Stimulated activated CD4-positive, alpha-beta T cell treated with anti-CD3 and anti-CD28 coated beads, Interleukin-12 subunit alpha, Interleukin-12 subunit beta, amount 100 ng/mL, for 48 hours (primary cell): ENCODE measurements around the gene PPIF.

Experiments used
- DNase-seq, 3 donors: peaks; one replicate each; pipeline ENCODE4 v3.0.0-alpha.2; 2020; ENCODE audit warnings: low read depth in 2 of 3, low spot score in 1 of 3

PPIF gene

DNA sequence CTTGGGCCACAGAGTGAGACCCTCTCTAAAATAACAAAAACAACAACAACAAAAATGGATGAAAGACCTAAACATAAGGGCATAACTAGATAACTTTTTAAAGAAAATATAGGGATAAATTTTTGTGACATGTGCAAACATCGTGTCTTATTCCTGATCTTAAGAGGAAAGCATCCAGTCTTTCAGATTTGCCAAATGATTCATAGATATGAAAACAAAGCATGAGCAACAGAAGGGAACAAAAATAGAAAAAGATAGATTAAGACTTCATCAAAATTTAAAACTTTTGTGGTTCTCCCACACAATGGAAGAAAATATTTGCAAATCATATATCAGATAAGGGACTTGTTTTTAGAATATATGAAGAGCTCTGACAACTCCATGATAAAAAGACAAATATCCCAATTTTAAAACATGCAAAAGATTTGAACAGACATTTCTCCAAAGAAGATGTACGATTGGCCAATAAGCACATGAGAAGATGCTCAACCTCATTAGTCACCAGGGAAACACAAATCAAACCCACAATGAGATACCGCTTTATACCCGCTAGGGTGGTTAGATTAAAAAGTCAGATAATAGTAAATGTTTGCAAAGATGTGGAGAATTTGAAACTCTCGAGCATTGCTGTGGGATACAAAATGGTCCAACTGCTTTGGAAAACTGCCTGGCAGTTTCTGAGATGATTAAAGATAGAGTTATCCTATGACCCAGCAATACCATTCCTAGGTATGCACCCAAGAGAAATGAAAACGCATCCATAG lies 20.3 kb downstream of the PPIF start:
- no peak for DNase-seq

DNA sequence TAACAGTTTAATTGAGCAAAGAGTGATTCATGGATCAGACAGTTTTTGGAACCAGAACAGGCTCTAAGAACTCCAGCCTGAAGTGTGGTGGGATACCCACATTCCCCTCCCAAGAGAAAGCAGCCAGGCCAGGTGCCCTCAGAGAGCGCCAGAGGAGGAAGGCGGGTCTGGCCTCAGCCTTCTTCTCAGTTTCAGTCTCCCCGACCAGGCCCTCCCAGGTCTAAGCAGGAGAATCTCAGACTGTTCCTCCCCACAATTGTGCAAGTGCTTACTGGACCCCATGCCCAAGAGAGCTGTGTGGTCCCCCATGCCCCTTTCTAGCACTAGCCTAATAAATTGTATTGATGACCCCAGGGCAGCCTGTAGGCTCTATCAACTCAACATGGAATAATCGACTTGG lies 25.6 kb downstream of the PPIF start:
- DNase-seq = no peak

DNA sequence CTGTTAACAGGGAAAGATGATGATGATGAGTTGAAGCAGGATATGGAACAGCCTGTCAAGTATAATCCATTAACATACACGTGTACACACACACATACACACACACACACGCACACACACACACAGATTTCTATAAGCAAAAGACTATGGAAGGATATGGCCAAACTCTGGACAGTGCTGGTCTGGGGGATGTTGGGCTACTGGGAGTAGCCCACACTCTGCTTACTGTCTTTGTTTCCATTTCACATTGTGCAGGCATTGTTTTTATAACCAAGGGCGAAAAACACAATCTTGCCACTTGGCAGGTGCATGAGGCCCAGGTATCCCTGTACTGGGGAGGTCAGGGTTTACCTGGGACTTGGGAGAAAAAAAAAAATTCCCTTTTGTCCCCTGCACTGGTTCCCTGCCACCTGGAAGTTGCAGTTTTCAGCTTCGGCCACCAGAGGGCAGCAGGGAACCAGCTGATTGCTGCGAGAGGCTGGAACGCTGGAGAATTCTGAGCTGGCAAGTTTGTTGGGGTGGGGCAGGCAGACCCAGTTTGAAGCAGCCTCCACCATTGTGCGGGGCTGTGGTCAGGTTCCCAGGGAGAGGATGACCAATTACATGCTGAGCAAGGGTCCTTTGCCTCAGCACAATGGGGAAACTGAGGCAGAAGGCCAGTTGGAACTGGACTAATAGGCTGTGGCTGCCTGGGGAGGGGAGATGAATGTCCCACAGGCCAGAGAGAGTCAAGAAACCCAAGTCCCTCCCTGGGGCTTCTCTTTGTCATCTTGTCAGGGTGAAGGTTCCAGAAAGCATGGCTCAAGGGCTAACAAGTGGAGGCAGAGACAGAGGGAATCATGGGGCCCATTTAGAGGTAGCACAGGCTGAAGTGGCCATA lies 27.3 kb downstream of the PPIF start:
- DNase-seq = peak; percentile 62 to 80 (median 67)

DNA sequence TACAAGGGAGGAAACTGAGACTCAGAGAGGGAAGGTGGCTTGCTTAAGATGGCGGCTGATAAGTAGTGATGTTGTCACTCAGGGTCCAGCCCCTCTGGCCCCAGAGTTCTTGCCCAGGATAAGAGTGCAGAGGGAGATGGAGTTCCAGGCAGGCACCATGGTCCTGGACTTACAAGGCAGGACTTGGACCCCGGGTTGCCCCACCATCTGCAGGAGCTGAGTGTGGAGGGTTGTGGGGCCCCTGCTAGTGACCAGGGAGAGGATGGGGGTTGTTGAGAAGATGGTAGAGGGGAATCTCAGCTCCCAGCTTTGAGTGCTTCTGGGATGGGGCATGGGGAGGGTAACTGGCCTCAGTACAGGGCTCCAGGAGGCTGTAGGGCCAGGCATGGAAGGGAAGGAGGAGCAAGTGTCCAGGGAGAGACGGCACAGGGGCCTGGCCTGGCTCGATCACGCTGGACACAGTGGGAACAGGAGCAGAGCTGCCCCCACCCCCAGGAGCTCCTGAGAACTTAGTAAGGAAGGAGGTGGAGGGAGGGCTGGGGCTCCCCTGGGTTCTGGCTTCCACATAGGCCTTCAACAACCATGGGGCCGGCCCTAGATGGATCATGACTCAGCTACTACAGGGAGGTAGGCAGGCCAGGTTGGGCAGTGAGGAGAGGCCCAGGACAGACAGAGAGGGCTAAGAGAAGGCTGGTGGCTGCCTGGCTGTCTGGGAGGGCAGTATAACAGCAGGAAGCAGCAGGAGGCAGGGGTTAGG lies 28.2 kb downstream of the PPIF start:
- DNase-seq = no peak

DNA sequence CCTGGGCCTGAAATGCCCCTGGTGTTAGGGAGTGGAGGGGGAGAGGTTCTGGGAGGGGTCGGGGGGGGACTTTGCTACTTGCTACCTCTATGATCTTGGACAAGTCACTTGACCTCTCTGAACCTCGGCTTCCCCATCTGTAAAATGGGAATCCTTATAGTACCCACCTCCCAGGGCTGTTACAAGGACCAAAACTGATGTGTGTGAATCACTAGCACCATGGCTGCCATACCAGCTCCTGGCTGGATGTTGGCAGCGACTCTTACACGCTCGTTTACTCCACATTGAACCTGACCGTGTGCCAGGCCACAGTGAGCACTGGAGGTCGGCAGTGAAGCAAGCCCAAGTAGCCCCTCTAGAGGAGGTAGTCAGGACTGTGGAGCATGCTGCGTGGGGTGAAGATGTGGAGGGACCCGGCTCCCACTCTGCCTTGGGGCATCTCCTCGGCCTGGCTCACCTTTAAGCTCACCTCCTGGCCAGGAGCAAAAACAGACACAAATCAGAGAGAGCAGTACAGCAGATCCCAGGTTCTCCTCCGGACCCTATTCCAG lies 28.9 kb downstream of the PPIF start:
- no peak for DNase-seq

DNA sequence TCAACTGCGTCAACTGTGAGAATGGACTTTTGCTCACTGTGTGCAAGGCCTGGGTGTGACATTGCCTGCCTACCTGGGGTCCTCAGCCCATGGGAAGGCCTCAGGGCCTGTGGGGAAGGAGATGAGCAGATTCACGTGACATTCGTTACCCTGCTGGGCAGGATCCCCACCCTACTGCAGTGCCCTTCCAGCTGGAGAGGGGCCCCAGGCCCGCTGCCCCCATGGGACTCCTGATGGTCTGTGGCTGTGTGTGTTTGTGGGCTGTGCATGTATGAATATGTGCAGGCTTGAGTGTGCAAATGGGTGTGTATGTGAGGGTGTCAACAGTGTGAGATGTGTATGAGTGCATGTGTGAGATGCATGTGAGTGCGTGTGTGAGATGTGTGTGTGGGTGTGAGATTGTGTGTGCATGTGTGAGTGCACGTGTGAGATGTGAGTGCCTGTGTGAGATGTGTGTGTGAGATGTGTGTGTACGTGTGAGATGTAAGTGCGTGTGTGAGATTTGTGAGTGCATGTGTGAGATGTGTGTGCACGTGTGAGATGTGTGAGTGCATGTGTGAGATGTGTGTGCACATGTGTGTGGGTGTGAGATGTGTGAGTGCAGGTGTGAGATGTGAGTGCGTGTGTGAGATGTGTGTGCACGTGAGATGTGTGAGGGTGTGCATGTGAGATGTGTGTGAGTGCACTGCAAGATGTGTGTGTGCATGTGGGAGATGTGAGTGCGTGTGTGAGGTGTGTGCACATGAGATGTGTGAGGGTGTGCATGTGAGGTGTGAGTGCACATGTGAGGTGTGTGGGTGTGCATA lies 29.7 kb downstream of the PPIF start:
- DNase-seq = no peak

DNA sequence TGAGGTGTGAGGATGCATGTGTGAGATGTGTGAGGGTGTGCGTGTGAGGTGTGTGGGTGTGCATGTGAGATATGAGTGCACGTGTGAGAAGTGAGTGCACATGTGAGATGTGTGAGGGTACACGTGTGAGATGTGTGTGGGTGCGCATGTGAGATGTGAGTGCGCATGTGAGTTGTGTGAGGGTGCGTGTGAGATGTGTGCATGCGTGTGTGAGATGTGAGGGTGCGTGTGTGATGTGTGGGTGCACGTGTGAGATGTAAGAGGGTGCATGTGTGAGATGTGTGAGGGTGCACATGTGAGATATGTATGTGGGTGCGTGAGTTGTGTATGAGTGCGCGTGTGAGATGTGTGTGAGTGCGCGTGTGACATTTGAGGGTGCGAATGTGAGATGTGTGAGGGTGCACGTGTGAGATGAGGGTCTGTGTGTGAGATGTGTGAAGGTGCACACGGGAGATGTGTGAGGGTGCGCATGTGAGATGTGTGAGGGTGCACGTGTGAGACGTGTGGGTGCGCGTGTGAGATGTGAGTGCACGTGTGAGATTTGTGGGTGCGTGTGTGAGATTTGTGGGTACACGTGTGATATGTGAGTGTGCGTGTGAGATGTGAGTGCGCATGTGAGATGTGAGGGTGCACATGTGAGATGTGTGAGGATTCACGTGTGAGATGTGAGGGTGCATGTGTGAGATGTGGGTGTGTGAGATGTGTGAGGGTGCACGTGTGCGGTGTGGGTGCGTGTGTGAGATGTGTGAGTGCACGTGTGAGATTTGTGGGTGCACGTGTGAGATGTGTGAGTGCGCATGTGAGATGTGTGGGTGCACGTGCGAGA lies 30.5 kb downstream of the PPIF start:
- no peak for DNase-seq

DNA sequence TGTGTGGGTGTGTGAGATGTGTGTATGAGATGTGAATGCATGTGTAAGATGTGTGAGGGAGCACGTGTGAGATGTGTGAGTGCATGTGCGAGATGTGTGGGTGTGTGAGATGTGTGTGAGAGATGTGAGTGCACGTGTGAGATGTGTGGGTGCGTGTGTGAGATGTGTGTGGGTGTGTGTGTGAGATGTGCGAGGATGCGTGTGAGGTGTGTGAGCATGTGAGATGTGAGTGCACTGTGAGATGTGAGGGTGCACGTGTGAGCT lies 31.0 kb downstream of the PPIF start:
- DNase-seq = no peak

DNA sequence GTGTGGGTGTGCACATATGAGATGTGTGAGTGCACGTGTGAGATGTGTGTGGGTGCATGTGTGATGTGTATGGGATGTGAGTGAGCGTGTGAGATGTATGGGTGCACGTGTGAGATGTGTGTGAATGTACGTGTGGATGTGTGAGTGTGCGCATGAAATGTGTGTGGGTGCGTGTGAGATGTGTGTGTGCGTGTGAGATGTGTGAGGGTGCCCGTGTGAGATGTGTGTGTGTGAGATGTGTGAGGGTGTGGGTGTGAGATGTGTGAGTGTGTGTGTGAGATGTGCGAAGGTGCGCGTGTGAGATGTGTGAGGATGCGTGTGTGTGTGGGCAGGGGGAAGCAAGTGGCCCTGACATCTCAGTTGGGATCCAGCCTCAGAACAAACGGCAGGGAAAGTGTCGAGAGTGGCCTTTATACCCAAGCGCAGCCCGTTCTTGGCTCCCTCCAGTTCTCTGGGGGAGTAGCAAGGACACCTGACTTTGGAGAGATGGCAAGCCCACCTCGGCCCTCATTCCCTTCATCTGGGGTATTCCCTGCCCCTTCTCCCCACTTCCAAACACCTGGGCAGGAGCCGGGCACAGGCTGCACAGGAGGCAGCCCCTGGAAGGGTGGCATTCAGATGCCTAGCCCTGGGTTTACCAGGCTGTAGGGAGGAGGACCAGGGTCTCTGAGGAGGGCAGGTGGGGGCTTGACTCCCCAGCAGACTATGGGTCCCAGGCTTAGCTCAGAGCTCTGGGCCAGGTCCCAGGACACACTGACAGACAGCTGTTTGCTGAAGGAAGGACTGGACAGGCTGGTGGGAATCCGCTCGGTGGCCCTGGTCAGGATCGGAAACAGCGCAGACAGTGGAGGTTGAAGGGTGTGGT lies 31.6 kb downstream of the PPIF start:
- no peak for DNase-seq

DNA sequence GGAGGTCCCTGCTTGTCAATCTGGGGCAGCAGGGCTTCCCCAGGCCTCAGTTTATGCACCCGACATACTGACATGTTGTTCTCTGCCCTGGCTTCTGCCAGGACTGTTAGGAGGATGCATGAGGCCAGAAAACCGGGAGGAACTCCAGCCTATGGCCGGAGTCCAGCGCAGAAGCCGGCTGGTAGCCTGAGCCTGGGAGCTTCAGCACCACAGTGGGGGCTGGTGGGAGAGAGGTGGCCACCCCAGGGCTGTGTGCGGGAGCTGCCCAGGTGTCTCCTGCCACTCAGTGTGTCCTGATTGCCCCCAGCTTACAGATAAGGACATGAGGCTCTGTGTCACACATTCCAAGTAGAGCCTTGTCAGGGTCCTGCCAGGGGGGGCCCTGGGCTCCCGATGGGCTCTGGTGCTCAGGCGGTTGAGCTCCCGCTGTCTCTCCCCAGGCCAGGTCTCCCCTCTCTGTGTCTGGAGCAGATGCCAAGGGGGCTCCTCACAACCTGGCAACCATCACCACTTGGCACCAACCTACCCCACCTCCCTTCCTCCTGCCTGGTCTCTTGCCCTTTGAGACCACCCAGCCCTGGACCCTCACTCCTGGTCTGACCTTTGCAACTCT lies 32.3 kb downstream of the PPIF start:
- DNase-seq = no peak

DNA sequence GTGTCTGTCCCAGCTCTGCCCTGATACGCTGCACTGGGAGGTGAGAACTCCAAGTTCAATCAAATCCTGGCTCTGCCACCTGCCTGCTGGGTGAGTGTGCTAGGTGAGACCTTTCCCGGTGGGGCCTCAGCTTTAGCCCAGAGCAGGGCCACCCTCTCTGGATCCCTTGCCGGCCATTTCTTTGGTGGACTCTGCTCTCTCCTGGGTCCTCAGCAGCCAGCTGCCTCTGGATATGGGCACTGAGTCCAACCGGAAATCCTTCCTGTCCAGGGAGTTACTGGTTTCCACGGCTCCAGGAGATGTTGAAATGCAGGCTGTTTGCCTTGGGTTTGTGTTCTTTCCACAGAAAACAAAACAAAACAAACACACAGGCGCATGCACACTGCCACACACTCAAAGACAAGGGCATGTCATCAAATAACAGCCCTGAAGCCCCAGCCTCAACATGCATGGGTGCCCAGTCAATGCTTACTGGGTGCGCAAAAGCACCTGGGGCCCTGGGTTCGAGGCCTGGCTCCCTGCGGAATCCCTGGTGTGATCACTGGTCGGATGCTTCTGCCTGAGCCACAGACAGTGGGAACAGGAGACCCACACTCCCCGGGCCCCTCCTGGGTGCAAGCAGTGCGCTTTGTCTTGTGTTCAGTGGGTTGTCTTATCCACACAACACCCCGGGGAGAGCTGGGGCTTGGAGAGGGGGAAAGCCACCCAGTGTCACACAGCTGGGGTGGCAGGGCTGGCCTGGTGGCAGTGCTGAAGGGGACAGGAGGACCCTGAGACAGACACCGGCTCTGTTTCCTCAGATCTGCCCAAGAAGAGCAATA lies 33.1 kb downstream of the PPIF start:
- no peak for DNase-seq

DNA sequence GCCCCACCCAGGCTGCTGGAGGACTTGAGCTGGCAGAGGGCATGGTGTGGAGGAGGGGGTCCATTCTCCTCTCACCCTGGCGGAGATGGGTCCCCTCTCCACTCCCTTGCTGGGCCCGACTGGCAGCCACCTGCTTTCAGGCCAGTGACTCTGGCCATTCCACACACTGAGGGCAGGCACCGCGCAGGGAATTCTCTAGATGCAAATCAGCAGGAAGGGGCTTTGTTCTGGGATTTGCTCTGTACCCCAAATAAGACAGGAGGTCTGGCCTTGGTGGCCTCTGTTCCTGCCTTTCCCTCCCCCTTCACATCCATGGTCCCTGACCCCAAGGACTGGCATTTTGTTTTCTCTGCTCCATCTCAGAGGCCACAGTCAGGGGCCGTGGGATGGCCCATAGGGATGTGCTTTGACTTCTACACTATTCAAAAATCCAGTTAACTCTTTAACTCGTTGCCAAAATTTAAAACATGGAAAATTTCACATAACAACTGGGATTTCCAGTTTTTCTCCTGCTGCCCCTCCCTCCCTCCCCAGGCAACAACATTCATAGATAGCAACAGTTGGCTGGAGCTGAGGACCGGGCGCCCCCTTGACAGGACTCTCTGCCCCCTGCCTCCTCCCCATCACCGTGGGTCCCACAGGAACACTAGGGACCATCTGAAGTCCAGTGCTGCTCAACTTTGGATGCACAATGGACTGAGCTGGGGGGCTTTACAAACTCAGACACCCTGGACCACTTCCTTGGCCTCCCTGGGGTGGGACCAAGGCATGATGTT lies 33.9 kb downstream of the PPIF start:
- no peak for DNase-seq

DNA sequence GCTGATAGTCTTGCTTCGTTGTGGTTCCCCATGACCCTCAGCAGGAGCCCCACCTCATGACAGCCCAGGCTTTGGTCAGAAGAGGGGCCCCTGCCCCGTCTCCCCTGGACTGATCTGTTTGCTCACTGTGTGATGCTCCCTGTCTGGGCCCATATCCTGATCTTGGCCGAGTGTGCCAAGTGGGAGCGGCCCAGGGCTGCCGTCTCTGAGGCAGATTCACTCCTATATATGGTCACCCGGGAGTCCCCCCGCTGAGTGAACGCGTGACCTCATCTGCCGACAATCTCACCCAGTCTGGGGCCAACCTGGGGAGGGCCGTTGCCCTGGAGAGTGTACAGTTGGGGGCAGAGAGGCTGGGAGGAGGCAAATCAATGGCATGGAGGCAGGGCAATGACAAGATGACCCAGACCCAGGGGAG lies 34.5 kb downstream of the PPIF start:
- no peak for DNase-seq

DNA sequence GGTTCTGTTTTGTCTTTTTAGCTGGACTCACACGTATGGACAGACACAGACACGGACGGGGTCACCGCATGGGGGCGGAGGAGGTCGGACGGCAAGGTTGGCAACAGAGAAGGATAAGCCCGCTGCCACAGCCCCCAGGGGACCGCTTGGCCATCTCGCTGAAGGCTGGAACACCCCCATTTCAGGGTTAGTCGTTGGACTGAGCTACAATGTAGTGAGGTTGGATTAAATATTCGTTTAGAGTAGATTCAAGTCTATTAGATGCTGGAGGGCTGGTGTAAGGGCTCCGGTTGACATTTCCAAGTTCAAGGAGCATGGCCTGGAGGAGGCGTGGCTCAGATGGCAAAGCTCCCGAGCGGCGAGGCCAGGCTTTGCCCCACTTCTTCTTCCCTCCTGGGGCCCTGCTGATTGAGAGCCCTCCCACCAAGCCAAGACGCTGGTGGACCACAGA lies 35.2 kb downstream of the PPIF start:
- DNase-seq = no peak

DNA sequence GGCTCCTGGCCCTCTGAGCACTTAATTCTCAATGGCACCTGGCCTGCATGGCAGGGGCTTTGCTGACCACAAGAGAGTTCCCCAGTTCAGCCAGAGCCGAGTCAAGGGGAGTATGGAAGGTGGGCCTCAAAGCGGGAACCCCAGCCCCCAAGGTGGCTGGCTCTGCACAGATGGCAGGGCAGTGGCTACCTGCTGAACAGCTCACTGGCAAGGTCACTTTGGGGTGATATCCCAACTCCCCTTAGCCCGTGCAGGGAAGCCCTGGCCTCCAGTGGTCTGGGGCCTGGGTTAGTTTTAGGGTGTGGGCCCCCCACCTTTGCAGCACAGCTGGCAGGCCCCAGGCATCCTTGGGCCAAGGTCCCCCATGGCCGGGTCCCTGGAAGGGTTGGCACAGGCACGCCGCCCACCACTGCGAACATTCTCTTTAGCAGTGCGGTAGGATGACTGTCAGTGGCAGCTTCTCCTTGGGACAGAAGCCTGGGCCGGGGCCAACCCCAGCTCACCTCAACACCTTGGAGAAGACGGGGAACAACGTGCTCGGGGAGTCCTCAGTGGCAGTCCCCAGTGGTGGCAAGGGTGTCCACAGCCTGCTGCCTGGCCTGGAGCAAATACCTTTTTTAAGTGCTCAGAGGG lies 36.8 kb downstream of the PPIF start:
- no peak for DNase-seq

DNA sequence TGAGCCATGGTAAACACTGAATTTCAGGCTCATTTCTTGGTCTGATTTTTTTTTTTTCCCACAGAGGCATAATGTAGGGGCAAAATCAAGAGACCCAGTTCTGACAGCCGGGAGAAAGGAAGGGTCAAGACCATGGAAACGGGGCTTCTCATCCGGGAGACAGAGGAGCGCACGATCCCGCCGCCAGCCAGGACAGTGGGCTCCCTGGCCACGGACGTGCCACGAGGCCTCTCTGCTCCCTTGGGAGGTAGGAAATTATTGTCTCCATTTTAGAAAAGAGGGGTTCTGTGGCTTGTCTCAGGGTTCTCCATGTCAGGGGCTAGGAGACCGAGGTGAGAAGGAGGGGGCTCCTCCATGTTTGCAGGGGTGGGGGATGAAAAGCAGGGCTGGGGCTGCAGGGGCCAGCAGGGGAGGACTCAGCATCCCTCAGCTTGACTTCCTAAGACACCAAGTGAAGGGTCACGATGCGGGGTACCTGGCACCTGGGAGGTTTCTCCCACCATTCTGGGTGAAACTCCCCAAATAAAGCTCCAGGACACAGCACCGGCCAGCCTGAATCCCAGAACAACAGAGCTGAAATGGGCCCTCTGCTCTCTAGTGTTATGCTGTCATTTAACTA lies 37.6 kb downstream of the PPIF start:
- DNase-seq = no peak
